ENCODE data around the gene HOXB1. TPM values are rescaled to one million over a fixed set of nuclear protein-coding genes. Genes with fewer than 3 reads are reported as not detected.

HOXB1 gene
- total and polyA plus RNA-seq, 2 experiments from 2014 or later: not detected

DNA sequence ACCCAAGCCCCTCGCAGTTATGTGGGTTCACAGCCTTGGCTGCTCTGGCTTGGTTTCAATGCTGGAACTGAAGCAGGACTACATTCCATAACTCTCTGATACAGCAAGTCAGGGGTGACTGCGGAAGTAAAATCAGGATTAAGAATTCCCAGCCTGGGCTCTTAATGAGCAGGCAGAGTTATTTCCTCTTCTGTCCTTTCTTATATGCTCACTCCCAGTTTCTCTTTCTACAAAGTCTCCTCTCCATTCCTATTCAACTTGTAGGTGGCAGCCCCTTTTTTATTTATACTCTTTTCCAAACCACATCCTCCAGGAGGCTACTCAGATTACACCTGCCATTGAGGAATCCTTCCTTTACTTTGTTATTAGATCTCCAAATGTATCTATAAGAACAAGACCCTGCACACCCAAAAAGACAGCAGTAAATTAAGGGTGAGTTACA, 40.3 kb downstream of the HOXB1 start:
- WGBS, 2 experiments (ENCODE audit: low coverage in 1 of 2, low lambda C conversion rate in 2 of 2, missing lambda C conversion rate in 2 of 2): 80 to 87% methylated on average over 2 of the region's 2 CpGs
- no peaks in the 10 kb centered on the region for H3K79me2 ChIP-seq (ENCODE audit: insufficient read depth)
- H3K27me3 ChIP-seq (replicated peaks; ENCODE audit: insufficient read depth): no peaks in the 10 kb centered on the region
- no peak overlapping the region for H3K27ac ChIP-seq
- no peak overlapping the region for H3K9ac ChIP-seq
- H3K4me2 ChIP-seq (ENCODE audit: unreplicated experiment): no peak overlapping the region
- peaks cover 28% of the 10 kb centered on the region for H3F3A ChIP-seq (ENCODE audit: insufficient read depth)
- in situ Hi-C loops (cut with MboI): no loop called here
- peaks cover 25% of the 10 kb centered on the region for H3K4me1 ChIP-seq (ENCODE audit: insufficient read depth)
- H3K9me2 ChIP-seq (ENCODE audit: insufficient read depth): no peaks in the 10 kb centered on the region
- no peak overlapping the region for H2AFZ ChIP-seq
- no peaks in the 10 kb centered on the region for H3K9me3 ChIP-seq (ENCODE audit: low read depth)
- H3K36me3 ChIP-seq (ENCODE audit: low read depth): no peaks in the 10 kb centered on the region
- TF ChIP-seq EZH2 (IDR thresholded peaks at IDR 0.05; ENCODE audit: insufficient read depth, poor library complexity, severe bottlenecking): no peak
- no peaks in the 10 kb centered on the region for H4K20me1 ChIP-seq (ENCODE audit: insufficient read depth)
- DNase-seq: no peak
- H3K4me3 ChIP-seq: no peak overlapping the region

- no peaks in the 10 kb centered on the region for H4K20me1 ChIP-seq (ENCODE audit: insufficient read depth)
- no peaks in the 10 kb centered on the region for H3K79me2 ChIP-seq (ENCODE audit: insufficient read depth)
- H2AFZ ChIP-seq: no peak overlapping the region
- H3K27ac ChIP-seq: no peak overlapping the region
- no peak overlapping the region for H3K9ac ChIP-seq
- no peak overlapping the region for H3K4me3 ChIP-seq
- no peak for TF ChIP-seq EZH2 (IDR thresholded peaks at IDR 0.05; ENCODE audit: insufficient read depth, poor library complexity, severe bottlenecking)
- TF ChIP-seq EZH2phosphoT487 (IDR thresholded peaks at IDR 0.05; ENCODE audit: insufficient read depth, low read depth): no peak
- in situ Hi-C loops (cut with MboI): no loop called here
- no peak overlapping the region for H3K4me2 ChIP-seq (ENCODE audit: unreplicated experiment)
- no peak for DNase-seq
- no peaks in the 10 kb centered on the region for H3K27me3 ChIP-seq (replicated peaks; ENCODE audit: insufficient read depth)
- no peaks in the 10 kb centered on the region for H3K9me3 ChIP-seq (ENCODE audit: low read depth)
- H3F3A ChIP-seq (ENCODE audit: insufficient read depth): peaks cover 33% of the 10 kb centered on the region
- peaks cover 30% of the 10 kb centered on the region for H3K4me1 ChIP-seq (ENCODE audit: insufficient read depth)
- no peaks in the 10 kb centered on the region for H3K36me3 ChIP-seq (ENCODE audit: low read depth)
- 88 to 91% methylated on average over 13 of the region's 13 CpGs for WGBS, 2 experiments (ENCODE audit: low coverage in 1 of 2, low lambda C conversion rate in 2 of 2, missing lambda C conversion rate in 2 of 2)
- no peaks in the 10 kb centered on the region for H3K9me2 ChIP-seq (ENCODE audit: insufficient read depth)
Measured at GRCh38 chr17:48489781-48490180, 41.0 kb downstream of the HOXB1 start.

GRCh38 chr17:48488548-48489106, 42.2 kb downstream of the HOXB1 start:
- Histone ChIP-seq H3K79me2 (ENCODE audit: insufficient read depth) (no peaks in the 10 kb centered on the region), H2AFZ (no peak overlapping the region), H3K9me3 (ENCODE audit: low read depth) (no peaks in the 10 kb centered on the region), H3K4me3 (no peak overlapping the region), H4K20me1 (ENCODE audit: insufficient read depth) (no peaks in the 10 kb centered on the region), H3K27ac (no peak overlapping the region), H3K4me1 (ENCODE audit: insufficient read depth) (peaks cover 39% of the 10 kb centered on the region), H3K4me2 (ENCODE audit: unreplicated experiment) (no peak overlapping the region), H3F3A (ENCODE audit: insufficient read depth) (peaks cover 36% of the 10 kb centered on the region), H3K9ac (no peak overlapping the region), H3K27me3 (replicated peaks; ENCODE audit: insufficient read depth) (no peaks in the 10 kb centered on the region), H3K9me2 (ENCODE audit: insufficient read depth) (no peaks in the 10 kb centered on the region), H3K36me3 (ENCODE audit: low read depth) (no peaks in the 10 kb centered on the region)
- in situ Hi-C loops (cut with MboI): no loop called here
- TF ChIP-seq EZH2 (IDR thresholded peaks at IDR 0.05; ENCODE audit: insufficient read depth, poor library complexity, severe bottlenecking) (no peak), EZH2phosphoT487 (IDR thresholded peaks at IDR 0.05; ENCODE audit: insufficient read depth, low read depth) (no peak)
- WGBS, 2 experiments (ENCODE audit: low coverage in 1 of 2, low lambda C conversion rate in 2 of 2, missing lambda C conversion rate in 2 of 2): 95 to 98% methylated on average over 3 of the region's 3 CpGs
- no peak for DNase-seq

DNA sequence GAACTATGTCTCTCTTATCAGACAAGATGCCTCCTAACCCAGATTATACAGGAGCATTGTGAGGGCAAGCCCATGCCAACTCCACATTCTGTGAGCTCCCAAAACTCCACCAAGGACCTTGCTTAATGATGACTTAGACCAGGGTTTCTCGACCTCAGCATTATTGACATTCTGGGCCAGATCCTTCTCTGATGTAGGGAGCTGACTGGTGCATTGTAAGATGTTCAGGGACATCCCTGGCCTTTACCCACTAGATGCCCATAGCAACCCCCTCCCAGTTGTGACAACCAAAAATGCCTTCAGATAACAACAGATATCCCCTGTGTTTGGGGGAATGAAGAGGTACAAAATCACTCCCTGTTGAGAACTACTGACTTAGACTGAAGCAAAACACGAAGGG, 43.6 kb downstream of the HOXB1 start:
- Histone ChIP-seq H3K27ac (peak overlapping the region; percentile 46; the same call in 1 of the 2 replicates), H3F3A (ENCODE audit: insufficient read depth) (peaks cover 47% of the 10 kb centered on the region), H3K4me1 (ENCODE audit: insufficient read depth) (peaks cover 46% of the 10 kb centered on the region), H3K4me2 (ENCODE audit: unreplicated experiment) (peak overlapping the region; percentile 69), H3K9me3 (ENCODE audit: low read depth) (no peaks in the 10 kb centered on the region), H3K36me3 (ENCODE audit: low read depth) (no peaks in the 10 kb centered on the region), H3K79me2 (ENCODE audit: insufficient read depth) (no peaks in the 10 kb centered on the region), H3K4me3 (no peak overlapping the region), H2AFZ (no peak overlapping the region), H4K20me1 (ENCODE audit: insufficient read depth) (no peaks in the 10 kb centered on the region), H3K9me2 (ENCODE audit: insufficient read depth) (no peaks in the 10 kb centered on the region), H3K27me3 (replicated peaks; ENCODE audit: insufficient read depth) (no peaks in the 10 kb centered on the region), H3K9ac (0 out of 2 replicates have a peak overlapping the region, but pooled peaks have one; percentile 19)
- DNase-seq: no peak
- WGBS, 2 experiments (ENCODE audit: low coverage in 1 of 2, low lambda C conversion rate in 2 of 2, missing lambda C conversion rate in 2 of 2): 84% methylated on average over 2 of the region's 2 CpGs
- TF ChIP-seq EZH2 (IDR thresholded peaks at IDR 0.05; ENCODE audit: insufficient read depth, poor library complexity, severe bottlenecking) (no peak), EZH2phosphoT487 (IDR thresholded peaks at IDR 0.05; ENCODE audit: insufficient read depth, low read depth) (no peak)
- in situ Hi-C loops (cut with MboI): no loop called here
